GM06990 (cell line): ENCODE measurements around the gene ADK.

Experiments used
- DNase-seq: peaks from one replicate; pipeline ENCODE4 v3.0.0-alpha.2; 2011; ENCODE audit not compliant: insufficient read length; ENCODE audit errors: extremely low read depth
- H3K27me3 ChIP-seq: replicated peaks from 2 replicates; pipeline ENCODE4 v1.6.0; 2011; ENCODE audit warnings: low read length; ENCODE audit not compliant: control insufficient read depth, insufficient read depth
- H3K36me3 ChIP-seq: 2 replicates; pipeline ENCODE4 v1.5.1; 2011; ENCODE audit warnings: low read length; ENCODE audit not compliant: control insufficient read depth, insufficient read depth
- H3K4me3 ChIP-seq: replicated peaks from 2 replicates; pipeline ENCODE4 v1.5.1; 2011; ENCODE audit warnings: low read depth, mild to moderate bottlenecking, control low read depth, low read length
- TF ChIP-seq, protein P1 (sequence below): IDR thresholded peaks from 2 replicates; pipeline ENCODE4 v1.5.1; 2011; ENCODE audit warnings: low read length, control low read depth, mild to moderate bottlenecking, inconsistent platforms; ENCODE audit not compliant: insufficient read depth, poor library complexity, severe bottlenecking

Gene ADK

GRCh38 chr10:74436523-74437170, 285.6 kb downstream of the ADK start:
- Histone ChIP-seq H3K4me3 (no peak overlapping the region), H3K27me3 (no peaks in the 10 kb centered on the region), H3K36me3 (no peaks in the 10 kb centered on the region)
- no peak for DNase-seq
- TF ChIP-seq, protein P1, sequence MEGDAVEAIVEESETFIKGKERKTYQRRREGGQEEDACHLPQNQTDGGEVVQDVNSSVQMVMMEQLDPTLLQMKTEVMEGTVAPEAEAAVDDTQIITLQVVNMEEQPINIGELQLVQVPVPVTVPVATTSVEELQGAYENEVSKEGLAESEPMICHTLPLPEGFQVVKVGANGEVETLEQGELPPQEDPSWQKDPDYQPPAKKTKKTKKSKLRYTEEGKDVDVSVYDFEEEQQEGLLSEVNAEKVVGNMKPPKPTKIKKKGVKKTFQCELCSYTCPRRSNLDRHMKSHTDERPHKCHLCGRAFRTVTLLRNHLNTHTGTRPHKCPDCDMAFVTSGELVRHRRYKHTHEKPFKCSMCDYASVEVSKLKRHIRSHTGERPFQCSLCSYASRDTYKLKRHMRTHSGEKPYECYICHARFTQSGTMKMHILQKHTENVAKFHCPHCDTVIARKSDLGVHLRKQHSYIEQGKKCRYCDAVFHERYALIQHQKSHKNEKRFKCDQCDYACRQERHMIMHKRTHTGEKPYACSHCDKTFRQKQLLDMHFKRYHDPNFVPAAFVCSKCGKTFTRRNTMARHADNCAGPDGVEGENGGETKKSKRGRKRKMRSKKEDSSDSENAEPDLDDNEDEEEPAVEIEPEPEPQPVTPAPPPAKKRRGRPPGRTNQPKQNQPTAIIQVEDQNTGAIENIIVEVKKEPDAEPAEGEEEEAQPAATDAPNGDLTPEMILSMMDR = no peak

DNA sequence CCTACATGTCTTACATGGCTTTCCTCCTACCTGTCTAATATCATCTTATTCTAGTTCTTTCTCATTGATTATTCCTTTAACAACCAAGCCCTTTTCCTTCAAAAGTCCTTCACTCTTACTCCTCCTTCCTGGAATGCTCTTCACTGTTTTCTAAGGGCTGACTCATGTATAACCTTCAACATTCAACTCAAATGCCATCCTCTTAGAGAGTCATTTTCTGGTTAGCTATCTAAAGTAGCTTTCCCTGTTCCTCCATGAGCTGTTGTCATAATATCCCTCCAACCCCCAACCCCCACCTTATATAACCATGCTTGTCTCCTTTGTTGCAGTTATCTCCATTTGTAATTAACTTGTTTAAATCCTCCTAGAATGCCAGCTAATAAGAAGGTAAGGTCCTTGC, 286.8 kb downstream of the ADK start:
- no peak overlapping the region for H3K4me3 ChIP-seq
- no peaks in the 10 kb centered on the region for H3K36me3 ChIP-seq
- TF ChIP-seq, protein P1 = no peak
- no peak for DNase-seq
- H3K27me3 ChIP-seq = no peaks in the 10 kb centered on the region

GRCh38 chr10:74439213-74439612, 288.2 kb downstream of the ADK start:
- TF ChIP-seq, protein P1 = no peak
- DNase-seq = no peak
- Histone ChIP-seq H3K4me3 (no peak overlapping the region), H3K36me3 (no peaks in the 10 kb centered on the region), H3K27me3 (no peaks in the 10 kb centered on the region)

GRCh38 chr10:74445493-74445892, 294.5 kb downstream of the ADK start:
- TF ChIP-seq, protein P1 = no peak
- no peaks in the 10 kb centered on the region for H3K36me3 ChIP-seq
- no peak for DNase-seq
- H3K4me3 ChIP-seq = no peak overlapping the region
- no peaks in the 10 kb centered on the region for H3K27me3 ChIP-seq

- Histone ChIP-seq H3K36me3 (no peaks in the 10 kb centered on the region), H3K27me3 (no peaks in the 10 kb centered on the region), H3K4me3 (no peak overlapping the region)
- TF ChIP-seq, protein P1 = no peak
- DNase-seq = no peak
Observed at GRCh38 chr10:74450602-74451001, 299.6 kb downstream of the ADK start.
